Measurements from ENCODE around the gene LOC101059915.
"Not testable (repeated sequence)": the region's sequence is repeated elsewhere in the genome, so short reads cannot be mapped to it uniquely, and the experiment has no call there.

- TF ChIP-seq FOXK2 (IDR thresholded peaks at IDR 0.05); BHLHE40 (IDR thresholded peaks at IDR 0.05; ENCODE audit: borderline replicate concordance); FOXM1 (IDR thresholded peaks at IDR 0.05; ENCODE audit: borderline replicate concordance); FOXA1 (IDR thresholded peaks at IDR 0.05); TARDBP (IDR thresholded peaks at IDR 0.05): not testable (repeated sequence)
Observed at GRCh38 chrX:71714064-71714463, 46.7 kb downstream of the LOC101059915 start.
